GM23338 (cell line): Measurements from ENCODE around the gene KRT75. TPM values are rescaled to one million over a fixed set of nuclear protein-coding genes. Genes with fewer than 3 reads are reported as not detected.

Source experiments
- ATAC-seq: fragments of 200-7000 bp; cut with Tn5 transposase; 3 replicates; pipeline ENCODE4 v1.9.1; 2020
- DNase-seq: peaks from one replicate; pipeline ENCODE4 v3.0.0-alpha.2; 2015; ENCODE audit warnings: low spot score
- H2AFZ ChIP-seq: fragments of 200-600 bp; sonication (generic); 2 replicates; pipeline ENCODE4 v1.8.0; 2016; ENCODE audit warnings: antibody characterized with exemption, mild to moderate bottlenecking, moderate library complexity
- H3F3A ChIP-seq: fragments of 200-600 bp; sonication (generic); replicated peaks from 2 replicates; pipeline ENCODE4 v1.8.0; 2017; ENCODE audit warnings: antibody characterized with exemption, mixed run types, low read depth
- H3K27ac ChIP-seq: fragments of 200-600 bp; sonication (generic); 2 replicates; pipeline ENCODE4 v1.6.1; 2016; ENCODE audit warnings: low read depth
- H3K27me3 ChIP-seq: fragments of 200-600 bp; sonication (generic); 2 replicates; pipeline ENCODE4 v1.8.0; 2016; ENCODE audit warnings: mild to moderate bottlenecking, mixed run types, moderate library complexity; ENCODE audit not compliant: insufficient read depth
- H3K36me3 ChIP-seq: fragments of 200-600 bp; sonication (generic); 2 replicates; pipeline ENCODE4 v1.8.0; 2016; ENCODE audit warnings: mild to moderate bottlenecking; ENCODE audit not compliant: insufficient read depth
- H3K4me1 ChIP-seq: fragments of 200-600 bp; sonication (generic); 2 replicates; pipeline ENCODE4 v1.8.0; 2016; ENCODE audit warnings: mild to moderate bottlenecking, moderate library complexity; ENCODE audit not compliant: insufficient read depth
- H3K4me2 ChIP-seq: fragments of 200-600 bp; sonication (generic); 2 replicates; pipeline ENCODE4 v1.7.1; 2017; ENCODE audit warnings: mixed run types
- H3K4me3 ChIP-seq: fragments of 200-600 bp; sonication (generic); 2 replicates; pipeline ENCODE4 v1.6.1; 2016; ENCODE audit warnings: mixed run types
- H3K79me2 ChIP-seq: fragments of 200-600 bp; sonication (generic); replicated peaks from 2 replicates; pipeline ENCODE4 v1.8.0; 2017; ENCODE audit warnings: mild to moderate bottlenecking; ENCODE audit not compliant: insufficient read depth
- H3K9me2 ChIP-seq: fragments of 200-600 bp; sonication (generic); 2 replicates; pipeline ENCODE4 v1.8.0; 2017; ENCODE audit not compliant: insufficient read depth
- H4K20me1 ChIP-seq: fragments of 200-600 bp; sonication (generic); replicated peaks from 2 replicates; pipeline ENCODE4 v1.8.0; 2017; ENCODE audit warnings: mild to moderate bottlenecking; ENCODE audit not compliant: insufficient read depth
- H3K27ac Mint-ChIP-seq: 2 replicates; pipeline ENCODE4 v1.8.0; 2020; ENCODE audit warnings: inconsistent platforms, mild to moderate bottlenecking, moderate library complexity, mixed read lengths
- H3K27me3 Mint-ChIP-seq: 3 replicates; pipeline ENCODE4 v1.8.0; 2022; ENCODE audit warnings: low read depth, mild to moderate bottlenecking, moderate library complexity, mixed read lengths, inconsistent platforms; ENCODE audit not compliant: insufficient read depth, poor library complexity
- H3K36me3 Mint-ChIP-seq: 3 replicates; pipeline ENCODE4 v1.8.0; 2021; ENCODE audit warnings: low read depth, mild to moderate bottlenecking, inconsistent platforms, moderate library complexity, mixed read lengths
- H3K4me1 Mint-ChIP-seq: 3 replicates; pipeline ENCODE4 v1.8.0; 2020; ENCODE audit warnings: mild to moderate bottlenecking, inconsistent platforms, mixed read lengths
- H3K4me3 Mint-ChIP-seq: 3 replicates; pipeline ENCODE4 v1.8.0; 2021; ENCODE audit warnings: moderate library complexity, mild to moderate bottlenecking, inconsistent platforms, mixed read lengths
- H3K9me3 Mint-ChIP-seq: 3 replicates; pipeline ENCODE4 v1.8.0; 2020; ENCODE audit warnings: moderate library complexity, mild to moderate bottlenecking, inconsistent platforms, mixed read lengths
- CREB1 ChIP-seq: fragments of 250-450 bp; sonication (Bioruptor Pico); IDR thresholded peaks from 2 replicates; pipeline ENCODE4 v1.5.0; 2020; ENCODE audit warnings: low read depth, mild to moderate bottlenecking, moderate library complexity
- CTCF ChIP-seq, 2 experiments: fragments of 200-600 bp in 1 of 2; sonication (generic) in 1 of 2; conservative IDR thresholded peaks; 2 replicates each; pipeline versions ENCODE4 v1.5.1 to v1.6.1; 2016 to 2017; ENCODE audit warnings: antibody characterized with exemption in 2 of 2, low read depth in 2 of 2, mild to moderate bottlenecking in 2 of 2, moderate library complexity in 1 of 2
- ETS1 ChIP-seq: IDR thresholded peaks from 2 replicates; pipeline ENCODE4 v1.6.1; 2016; ENCODE audit warnings: antibody characterized with exemption
- EZH2 ChIP-seq: fragments of 200-600 bp; sonication (generic); IDR thresholded peaks from one replicate; pipeline ENCODE4 v1.8.0; 2017; ENCODE audit warnings: antibody characterized with exemption, mild to moderate bottlenecking, low read depth; ENCODE audit not compliant: unreplicated experiment
- EZH2phosphoT487 ChIP-seq: fragments of 200-600 bp; sonication (generic); IDR thresholded peaks from one replicate; pipeline ENCODE4 v1.8.1; 2018; ENCODE audit warnings: antibody characterized with exemption; ENCODE audit not compliant: unreplicated experiment
- JUNB ChIP-seq: IDR thresholded peaks from one replicate; pipeline ENCODE4 v1.6.1; 2016; ENCODE audit warnings: antibody characterized with exemption; ENCODE audit not compliant: unreplicated experiment
- NANOG ChIP-seq: IDR thresholded peaks from 2 replicates; pipeline ENCODE4 v1.6.1; 2016; ENCODE audit warnings: antibody characterized with exemption, borderline replicate concordance
- POLR2AphosphoS5 ChIP-seq: IDR thresholded peaks from 2 replicates; pipeline ENCODE4 v1.6.1; 2016; ENCODE audit warnings: antibody characterized with exemption, low read depth
- REST ChIP-seq: IDR thresholded peaks from one replicate; pipeline ENCODE4 v1.6.1; 2018; ENCODE audit warnings: antibody characterized with exemption; ENCODE audit not compliant: unreplicated experiment
- STAT1 ChIP-seq: IDR thresholded peaks from one replicate; pipeline ENCODE4 v1.6.1; 2016; ENCODE audit warnings: antibody characterized with exemption; ENCODE audit not compliant: unreplicated experiment
- ZNF114 ChIP-seq: fragments of 250-450 bp; sonication (Bioruptor Pico); IDR thresholded peaks from 2 replicates; pipeline ENCODE4 v1.5.0; 2020; ENCODE audit warnings: mild to moderate bottlenecking, moderate library complexity
- ZNF331 ChIP-seq: fragments of 250-450 bp; sonication (Bioruptor Pico); IDR thresholded peaks from 2 replicates; pipeline ENCODE4 v1.5.0; 2020; ENCODE audit warnings: low read depth, mild to moderate bottlenecking, moderate library complexity
- polyA plus RNA-seq: library from polyadenylated mRNA; unstranded; fragments of >200 nt; fragmentation: Nextera tagmentation; extraction: Ambion mirVana; gene quantifications from 2 replicates; pipeline ENCODE4 v1.2.1, GENCODE V29; 2016
- total RNA-seq: library from RNA; depleted of rRNA; stranded (reverse); fragments of >200 nt; shearing (Covaris generic); gene quantifications from 2 replicates; pipeline ENCODE4 v1.2.3, GENCODE V29; 2014

The KRT75 gene
- total and polyA plus RNA-seq, 2 experiments from 2014 or later = not detected

- TF ChIP-seq EZH2phosphoT487 (no peak), POLR2AphosphoS5 (no peak)
Observed at GRCh38 chr12:52414936-52415335, 19.2 kb downstream of the KRT75 start (continued).

GRCh38 chr12:52413782-52414345 is 20.3 kb downstream of the KRT75 start:
- Mint-ChIP-seq H3K36me3 (no peaks in the 10 kb centered on the region), H3K27ac (no peak overlapping the region), H3K4me3 (no peak overlapping the region), H3K27me3 (peaks cover 3% of the 10 kb centered on the region), H3K4me1 (peaks cover 4% of the 10 kb centered on the region; the same call in 1 of the 3 replicates), H3K9me3 (peaks cover 12% of the 10 kb centered on the region)
- Histone ChIP-seq H3K4me3 (no peak overlapping the region), H3K4me2 (no peak overlapping the region), H3K4me1 (no peaks in the 10 kb centered on the region), H2AFZ (no peak overlapping the region), H4K20me1 (no peaks in the 10 kb centered on the region), H3F3A (no peaks in the 10 kb centered on the region), H3K27me3 (no peaks in the 10 kb centered on the region), H3K9me2 (0 out of 2 replicates have a peak, but pooled peaks cover under 1% of the 10 kb centered on the region), H3K36me3 (no peaks in the 10 kb centered on the region), H3K27ac (no peak overlapping the region), H3K79me2 (no peaks in the 10 kb centered on the region)
- DNase-seq = peak; percentile 56
- peak; percentile 88 for ATAC-seq
- TF ChIP-seq CTCF (conservative IDR thresholded peaks at IDR 0.05; ENCODE audit: low read depth in 2 of 2) = peak; percentile 50 to 69
- TF ChIP-seq EZH2 = no peak

GRCh38 chr12:52413202-52413601 is 21.0 kb downstream of the KRT75 start:
- H3K4me3 Mint-ChIP-seq = no peak overlapping the region
- Histone ChIP-seq H3K4me1 (no peaks in the 10 kb centered on the region), H3K4me3 (no peak overlapping the region), H3K27me3 (no peaks in the 10 kb centered on the region), H3F3A (no peaks in the 10 kb centered on the region), H2AFZ (no peak overlapping the region), H3K79me2 (no peaks in the 10 kb centered on the region), H3K4me2 (no peak overlapping the region), H3K27ac (no peak overlapping the region), H4K20me1 (no peaks in the 10 kb centered on the region), H3K36me3 (no peaks in the 10 kb centered on the region), H3K9me2 (no peaks in the 10 kb centered on the region)
- H3K4me1 Mint-ChIP-seq = peaks cover 4% of the 10 kb centered on the region; the same call in 1 of the 3 replicates
- H3K36me3 Mint-ChIP-seq = peaks cover 5% of the 10 kb centered on the region
- no peak for DNase-seq
- peaks cover 18% of the 10 kb centered on the region for H3K9me3 Mint-ChIP-seq
- H3K27ac Mint-ChIP-seq = no peak overlapping the region
- H3K27me3 Mint-ChIP-seq = peaks cover 4% of the 10 kb centered on the region
- no peak for ATAC-seq
- TF ChIP-seq ETS1 = no peak
- no peak for TF ChIP-seq EZH2
- TF ChIP-seq POLR2AphosphoS5 = no peak
- no peak for TF ChIP-seq EZH2phosphoT487
- TF ChIP-seq STAT1 = no peak
- TF ChIP-seq REST = no peak
- no peak for TF ChIP-seq ZNF331
- TF ChIP-seq CTCF (conservative IDR thresholded peaks at IDR 0.05; ENCODE audit: low read depth in 2 of 2) = no peak
- TF ChIP-seq JUNB = no peak
- TF ChIP-seq CREB1 (CRISPR knock-in tag) = no peak
- no peak for TF ChIP-seq ZNF114 (CRISPR knock-in tag)
- no peak for TF ChIP-seq NANOG
